ENCODE data around the gene UNCX. TPM values are rescaled to one million over a fixed set of nuclear protein-coding genes. Genes with fewer than 3 reads are reported as not detected.
A peak's percentile ranks its signal among the peaks of the same experiment; 100 is the strongest.

The UNCX gene
- total RNA-seq, 1 donor from 2014 or later, result 1.7 TPM

DNA sequence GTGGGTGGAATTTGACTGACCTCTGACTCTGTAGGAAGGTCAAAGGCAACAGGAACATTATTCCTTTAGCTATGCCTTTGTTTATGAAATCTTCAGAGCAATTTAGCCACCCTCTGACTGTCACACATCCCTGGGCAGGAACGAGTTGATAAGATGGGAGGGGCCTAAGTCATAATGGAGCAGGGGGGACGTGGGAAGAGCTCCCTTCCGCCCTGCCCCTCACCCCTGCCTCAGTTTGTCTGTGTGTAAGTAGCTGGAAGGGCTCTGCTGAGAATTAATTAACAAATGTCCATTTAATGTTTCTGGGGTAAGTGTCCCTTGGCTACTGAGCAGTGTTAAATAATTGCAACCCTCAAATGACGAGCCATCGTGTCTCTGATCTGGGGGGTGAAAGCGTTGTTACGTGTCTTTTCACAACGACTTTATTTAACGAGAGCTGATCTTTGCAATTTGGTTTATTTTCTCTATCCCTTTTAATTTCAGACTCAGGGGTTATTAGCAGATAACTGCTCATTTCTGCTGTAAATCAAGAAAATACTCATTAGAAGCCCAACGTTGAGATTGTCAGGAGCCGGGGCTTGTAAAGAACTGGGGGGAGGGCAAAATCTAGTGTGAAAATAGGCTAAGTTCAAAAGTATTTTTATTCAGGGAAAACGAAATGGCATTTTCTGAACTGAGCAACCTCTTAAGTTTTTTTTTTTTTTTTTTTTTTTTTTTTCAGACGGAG lies 12.5 kb upstream of the UNCX start:
- H3K4me3 ChIP-seq (ENCODE audit: low read depth, low read length), result no peak overlapping the region
- TF ChIP-seq, protein P1, sequence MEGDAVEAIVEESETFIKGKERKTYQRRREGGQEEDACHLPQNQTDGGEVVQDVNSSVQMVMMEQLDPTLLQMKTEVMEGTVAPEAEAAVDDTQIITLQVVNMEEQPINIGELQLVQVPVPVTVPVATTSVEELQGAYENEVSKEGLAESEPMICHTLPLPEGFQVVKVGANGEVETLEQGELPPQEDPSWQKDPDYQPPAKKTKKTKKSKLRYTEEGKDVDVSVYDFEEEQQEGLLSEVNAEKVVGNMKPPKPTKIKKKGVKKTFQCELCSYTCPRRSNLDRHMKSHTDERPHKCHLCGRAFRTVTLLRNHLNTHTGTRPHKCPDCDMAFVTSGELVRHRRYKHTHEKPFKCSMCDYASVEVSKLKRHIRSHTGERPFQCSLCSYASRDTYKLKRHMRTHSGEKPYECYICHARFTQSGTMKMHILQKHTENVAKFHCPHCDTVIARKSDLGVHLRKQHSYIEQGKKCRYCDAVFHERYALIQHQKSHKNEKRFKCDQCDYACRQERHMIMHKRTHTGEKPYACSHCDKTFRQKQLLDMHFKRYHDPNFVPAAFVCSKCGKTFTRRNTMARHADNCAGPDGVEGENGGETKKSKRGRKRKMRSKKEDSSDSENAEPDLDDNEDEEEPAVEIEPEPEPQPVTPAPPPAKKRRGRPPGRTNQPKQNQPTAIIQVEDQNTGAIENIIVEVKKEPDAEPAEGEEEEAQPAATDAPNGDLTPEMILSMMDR (conservative IDR thresholded peaks at IDR 0.05; ENCODE audit: low read depth, low read length), result no peak
- DNase-seq (ENCODE audit: low read depth), result no peak

DNA sequence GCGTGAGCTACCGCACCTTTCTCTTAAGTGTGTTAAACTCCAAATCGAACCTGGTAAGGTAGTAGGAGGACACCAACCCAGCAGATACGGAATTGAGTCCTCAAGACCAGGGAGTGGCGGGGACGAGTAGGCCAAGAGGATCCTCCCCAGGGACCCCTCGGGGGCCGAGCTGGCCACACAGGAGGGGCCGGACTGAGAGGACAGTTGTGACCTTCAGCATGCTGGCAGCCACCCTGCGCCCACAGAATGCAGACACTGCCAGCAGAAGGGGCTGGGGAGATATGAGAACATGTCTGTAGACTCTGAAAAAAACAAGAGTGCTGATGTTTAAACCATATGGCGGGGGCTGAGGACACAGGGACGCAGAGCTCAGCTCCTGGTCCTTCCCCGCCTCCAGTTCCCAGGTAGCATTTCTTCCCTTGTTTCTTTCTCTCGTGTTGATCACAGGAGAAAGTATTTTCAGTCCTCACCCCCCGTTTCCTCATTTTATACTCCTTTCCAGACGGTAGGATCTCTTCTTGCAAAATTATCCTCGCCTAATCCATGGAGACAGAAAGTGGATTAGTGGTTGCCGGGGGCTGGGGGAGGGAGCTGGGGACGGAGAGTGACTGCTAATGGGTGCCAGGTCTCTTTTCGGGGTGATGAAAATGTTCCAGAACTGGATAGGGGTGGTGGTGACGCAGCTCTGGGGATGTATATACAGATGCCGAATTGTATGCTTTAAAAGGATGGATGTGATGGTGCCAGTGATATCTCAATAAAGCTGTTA lies 11.5 kb upstream of the UNCX start:
- DNase-seq (ENCODE audit: low read depth), result no peak
- no peak overlapping the region for H3K4me3 ChIP-seq (ENCODE audit: low read depth, low read length)
- TF ChIP-seq, protein P1 (conservative IDR thresholded peaks at IDR 0.05; ENCODE audit: low read depth, low read length), result no peak

- no peak overlapping the region for H3K4me3 ChIP-seq (ENCODE audit: low read depth, low read length)
- TF ChIP-seq, protein P1 (conservative IDR thresholded peaks at IDR 0.05; ENCODE audit: low read depth, low read length), result peak; percentile 14
- no peak for DNase-seq (ENCODE audit: low read depth)
Observed at GRCh38 chr7:1223196-1223981, 9.3 kb upstream of the UNCX start.

- no peak for DNase-seq (ENCODE audit: low read depth)
- H3K4me3 ChIP-seq (ENCODE audit: low read depth, low read length), result no peak overlapping the region
- TF ChIP-seq, protein P1 (conservative IDR thresholded peaks at IDR 0.05; ENCODE audit: low read depth, low read length), result no peak
Observed at GRCh38 chr7:1224086-1224716, 8.5 kb upstream of the UNCX start.

DNA sequence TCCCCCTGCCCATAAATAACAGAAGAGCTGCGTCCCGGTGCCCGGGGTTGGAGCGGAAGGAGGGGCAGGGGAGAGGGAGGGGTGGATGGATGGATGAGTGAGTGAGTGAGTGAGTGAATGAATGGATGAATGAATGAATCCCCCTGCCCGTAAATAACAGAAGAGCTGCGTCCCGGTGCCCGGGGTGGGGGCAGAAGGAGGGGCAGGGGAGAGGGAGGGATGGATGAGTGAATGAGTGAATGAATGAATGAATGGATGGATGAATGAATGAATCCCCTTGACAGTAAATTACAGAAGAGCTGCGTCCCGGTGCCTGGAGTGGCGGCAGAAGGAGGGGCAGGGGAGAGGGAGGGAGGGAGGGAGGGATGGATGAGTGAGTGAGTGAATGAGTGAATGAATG lies 7.6 kb upstream of the UNCX start:
- no peak for DNase-seq (ENCODE audit: low read depth)
- TF ChIP-seq, protein P1 (conservative IDR thresholded peaks at IDR 0.05; ENCODE audit: low read depth, low read length), result no peak
- no peak overlapping the region for H3K4me3 ChIP-seq (ENCODE audit: low read depth, low read length)

- DNase-seq (ENCODE audit: low read depth), result no peak
- H3K4me3 ChIP-seq (ENCODE audit: low read depth, low read length), result no peak overlapping the region
- TF ChIP-seq, protein P1 (conservative IDR thresholded peaks at IDR 0.05; ENCODE audit: low read depth, low read length), result peak; percentile 81
Observed at GRCh38 chr7:1225441-1226185, 7.1 kb upstream of the UNCX start.

Measured in epithelial cell of proximal tubule (primary cell).